Right lung (tissue), 5 donors: ENCODE data around the gene UBFD1. TPM values are rescaled to one million over a fixed set of nuclear protein-coding genes. Genes with fewer than 3 reads are reported as not detected.
"Not testable (repeated sequence)": the region's sequence is repeated elsewhere in the genome, so short reads cannot be mapped to it uniquely, and the experiment has no call there.

Experiments used
- DNase-seq, 2 donors: peaks; one replicate each; pipeline ENCODE4 v3.0.0-alpha.2; 2013
- polyA plus RNA-seq, 5 donors: library from polyadenylated mRNA; unstranded; fragments of 120-200 nt; gene quantifications; one replicate each; pipeline versions ENCODE4 v1.2.1 to v1.2.3, GENCODE V29; 2013; ENCODE audit warnings: inconsistent platforms in 1 of 5, low replicate concordance in 1 of 5; ENCODE audit not compliant: insufficient read length in 5 of 5, insufficient read depth in 1 of 5

Gene UBFD1
- polyA plus RNA-seq, 5 donors = 56.0 to 74.7 (median 68.7) TPM

- no peak for DNase-seq
These were observed 39.7 kb downstream of the UBFD1 start for GRCh38 chr16:23597003-23597756.

GRCh38 chr16:23607726-23608125 lies 50.2 kb downstream of the UBFD1 start:
- DNase-seq = no peak

GRCh38 chr16:23608194-23608593 lies 50.7 kb downstream of the UBFD1 start:
- no peak for DNase-seq

GRCh38 chr16:23609929-23610328 lies 52.4 kb downstream of the UBFD1 start:
- DNase-seq = no peak

GRCh38 chr16:23610905-23611304 lies 53.4 kb downstream of the UBFD1 start:
- DNase-seq = not testable (repeated sequence)

DNA sequence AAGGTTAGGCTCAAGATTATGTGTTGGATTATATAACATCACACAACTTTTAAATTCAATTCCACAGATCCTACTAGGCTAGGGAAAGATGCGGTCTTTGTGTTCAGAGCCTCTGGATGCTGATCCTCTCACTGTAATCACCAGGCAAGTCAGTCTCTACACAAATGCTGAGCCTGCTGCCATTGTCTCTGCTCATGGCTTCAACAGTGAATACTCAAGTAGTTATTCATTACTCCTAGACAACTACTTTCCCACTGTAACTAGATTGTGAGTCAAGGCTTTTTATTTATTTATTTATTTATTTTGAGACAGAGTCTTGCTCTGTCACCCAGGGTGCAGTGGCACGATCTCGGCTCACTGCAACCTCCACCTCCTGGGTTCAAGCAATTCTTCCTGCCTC lies 54.4 kb downstream of the UBFD1 start:
- no peak for DNase-seq

GRCh38 chr16:23615805-23616204 lies 58.3 kb downstream of the UBFD1 start:
- DNase-seq = no peak

Other genes starting within 250 kb of the UBFD1 start
- gene COG7, start 104.5 kb upstream of the UBFD1 start, polyA plus RNA-seq = 10 to 100 TPM; 25.6 to 39.7 (median 33.0) TPM
- gene GGA2, start 47.2 kb upstream of the UBFD1 start, polyA plus RNA-seq = 100 to 1,000 TPM; 135 to 163 (median 150) TPM
- gene EARS2, start 377 bp upstream of the UBFD1 start, polyA plus RNA-seq = 10 to 100 TPM; 21.4 to 29.3 (median 23.7) TPM
- gene NDUFAB1, start 38.6 kb downstream of the UBFD1 start, polyA plus RNA-seq = 10 to 100 TPM; 66.8 to 81.1 (median 73.9) TPM
- 10 to 100 TPM; 13.1 to 19.2 (median 16.7) TPM for gene PALB2, start 83.6 kb downstream of the UBFD1 start, polyA plus RNA-seq
- 10 to 100 TPM; 45.5 to 73.0 (median 65.1) TPM for gene DCTN5, start 83.7 kb downstream of the UBFD1 start, polyA plus RNA-seq
- 10 to 100 TPM; 17.6 to 40.6 (median 22.4) TPM for gene PLK1, start 121.2 kb downstream of the UBFD1 start, polyA plus RNA-seq
- gene ERN2, start 155.5 kb downstream of the UBFD1 start, polyA plus RNA-seq = under 1 TPM; 0.08 to 0.19 (median 0.14) TPM
- under 1 TPM; 0.13 to 0.26 (median 0.22) TPM for gene CHP2, start 197.3 kb downstream of the UBFD1 start, polyA plus RNA-seq